Esophagus squamous epithelium (tissue), 4 donors: ENCODE results near the gene PIGU.

Experiments used
- CTCF ChIP-seq, 6 experiments: fragments of 450-650 bp in 4 of 6; fragments of 200-600 bp in 2 of 6; sonication (generic) in 2 of 6; IDR thresholded peaks; one replicate each; pipeline ENCODE4 v1.5.1; 2016 to 2019; ENCODE audit warnings: antibody characterized with exemption in 6 of 6, mild to moderate bottlenecking in 4 of 6, moderate library complexity in 4 of 6
- POLR2A ChIP-seq, 4 donors: fragments of 450-650 bp; IDR thresholded peaks; one replicate each; pipeline ENCODE4 v1.6.1; 2017; ENCODE audit warnings: antibody characterized with exemption in 4 of 4, mild to moderate bottlenecking in 4 of 4, moderate library complexity in 3 of 4

GRCh38 chr20:34642009-34642408 is 34.9 kb downstream of the PIGU start:
- TF ChIP-seq CTCF (IDR thresholded peaks at IDR 0.05), result no peak
- no peak for TF ChIP-seq POLR2A (IDR thresholded peaks at IDR 0.05)
